Measurements from ENCODE around the gene MBD3L5.
"Not testable (repeated sequence)": the region's sequence is repeated elsewhere in the genome, so short reads cannot be mapped to it uniquely, and the experiment has no call there.

MBD3L5 gene

GRCh38 chr19:7054635-7055368, 24.4 kb downstream of the MBD3L5 start:
- not testable (repeated sequence) for DNase-seq

DNA sequence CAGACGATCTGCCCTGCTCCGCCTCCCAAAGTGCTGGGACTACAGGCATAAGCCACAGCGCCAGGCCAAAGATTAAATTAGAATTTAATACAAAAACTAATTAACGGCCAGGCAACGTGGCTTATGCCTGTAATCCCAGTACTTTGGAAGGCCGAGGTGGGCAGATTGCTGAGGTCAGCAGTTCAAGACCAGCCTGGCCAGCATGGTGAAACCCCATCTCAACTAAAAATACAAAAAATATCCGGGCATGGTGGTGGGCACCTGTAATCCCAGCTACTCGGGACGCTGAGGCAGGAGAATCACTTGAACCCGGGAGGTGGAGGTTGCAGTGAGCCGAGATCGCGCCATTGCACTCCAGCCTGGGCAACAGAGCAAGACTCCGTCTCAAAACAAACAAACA, 25.3 kb downstream of the MBD3L5 start:
- not testable (repeated sequence) for DNase-seq

DNA sequence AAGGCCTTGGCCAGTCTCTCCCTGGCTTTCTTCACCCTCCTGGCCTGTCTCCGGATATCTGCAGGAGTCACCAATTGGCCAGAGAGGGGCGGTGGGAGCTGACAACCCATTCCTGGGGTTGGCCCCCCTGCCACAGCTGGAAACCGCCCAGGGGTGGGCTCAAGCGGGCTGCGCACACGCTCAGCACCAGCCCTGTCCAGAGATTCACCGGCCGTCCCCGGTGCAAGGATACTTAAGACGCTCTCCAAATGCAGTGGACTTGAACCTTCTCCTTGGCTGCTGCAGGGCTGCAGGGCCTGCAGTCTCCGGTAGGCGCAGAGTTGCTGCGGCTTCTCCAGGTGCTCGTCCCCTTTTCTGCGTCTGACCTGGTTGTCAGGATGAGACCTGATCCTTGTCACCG, 26.0 kb downstream of the MBD3L5 start:
- DNase-seq, result not testable (repeated sequence)

GRCh38 chr19:7058576-7058975, 28.2 kb downstream of the MBD3L5 start, which contains the start of gene MBD3L3:
Gene MBD3L3, minus strand, starts transcription at chr19:7058676. Its CDS starts 71 bp downstream, at chr19:7058605.
- not testable (repeated sequence) for DNase-seq

DNA sequence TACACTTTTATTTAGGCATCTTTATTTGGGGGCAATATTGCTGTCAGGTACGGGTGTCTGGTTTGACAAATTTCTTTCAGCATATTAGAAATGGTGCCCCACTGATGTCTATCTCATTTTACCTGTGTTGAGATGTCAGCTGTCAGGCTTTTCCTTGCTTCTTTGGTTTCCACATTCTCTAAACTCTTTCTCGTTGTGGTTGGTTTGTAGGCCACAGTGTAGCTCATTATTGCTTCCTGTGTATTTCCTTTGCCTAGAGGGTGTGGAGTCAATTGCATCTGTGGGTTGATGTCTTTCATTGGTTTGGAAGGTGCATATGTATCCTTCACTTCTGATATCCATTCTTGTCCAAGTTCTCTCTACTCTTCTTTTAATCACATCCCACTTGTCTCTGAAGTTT, 29.6 kb downstream of the MBD3L5 start:
- not testable (repeated sequence) for DNase-seq

DNA sequence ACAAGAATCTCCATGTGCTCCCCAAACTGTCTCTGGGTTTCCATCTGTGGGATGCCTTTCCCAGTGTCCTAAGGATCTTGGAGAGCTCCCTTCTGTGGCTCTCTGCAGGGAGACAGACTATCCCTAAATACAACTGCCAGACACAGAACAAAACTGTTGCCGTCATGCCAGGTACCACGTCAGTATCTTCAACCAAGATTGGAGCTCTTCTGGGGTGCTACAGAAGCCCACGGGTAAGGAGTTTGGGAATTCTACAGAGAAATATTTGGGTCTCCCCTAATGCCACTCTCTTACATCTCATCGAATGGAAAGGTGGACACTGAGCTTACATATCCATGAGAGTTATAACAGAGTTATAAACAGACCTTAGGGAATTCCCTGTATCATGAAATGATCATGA, 33.0 kb downstream of the MBD3L5 start:
- DNase-seq, result no peak

DNA sequence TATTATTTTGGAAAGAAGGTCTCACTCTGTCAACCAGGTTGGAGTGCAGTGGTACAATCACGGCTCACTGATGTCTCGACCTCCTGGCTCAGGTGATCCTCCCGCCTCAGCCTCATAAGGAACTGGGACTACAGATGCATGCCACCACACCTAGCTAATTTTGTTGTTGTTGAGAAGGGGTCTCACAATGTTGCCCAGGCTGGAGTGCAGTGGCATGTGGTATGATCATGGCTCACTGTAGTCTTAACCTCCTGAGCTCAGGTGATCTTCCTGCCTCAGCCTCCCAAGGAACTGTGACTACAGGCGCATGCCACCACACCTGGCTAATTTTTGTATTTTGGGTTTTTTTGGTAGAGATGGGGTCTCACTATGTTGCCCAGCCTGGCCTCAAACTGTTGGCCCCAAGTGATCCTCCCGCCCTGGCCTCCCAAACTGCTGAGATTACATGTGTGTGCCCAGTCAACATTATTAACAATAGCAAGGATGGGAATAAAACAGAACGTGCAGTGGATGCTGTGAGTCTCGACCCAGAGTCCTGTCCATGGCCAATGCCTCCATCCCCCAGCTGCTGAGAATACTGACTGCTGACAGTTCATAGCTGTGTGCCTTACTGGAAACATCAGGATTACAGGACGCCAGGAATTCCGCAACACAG, 33.5 kb downstream of the MBD3L5 start:
- no peak for DNase-seq

DNA sequence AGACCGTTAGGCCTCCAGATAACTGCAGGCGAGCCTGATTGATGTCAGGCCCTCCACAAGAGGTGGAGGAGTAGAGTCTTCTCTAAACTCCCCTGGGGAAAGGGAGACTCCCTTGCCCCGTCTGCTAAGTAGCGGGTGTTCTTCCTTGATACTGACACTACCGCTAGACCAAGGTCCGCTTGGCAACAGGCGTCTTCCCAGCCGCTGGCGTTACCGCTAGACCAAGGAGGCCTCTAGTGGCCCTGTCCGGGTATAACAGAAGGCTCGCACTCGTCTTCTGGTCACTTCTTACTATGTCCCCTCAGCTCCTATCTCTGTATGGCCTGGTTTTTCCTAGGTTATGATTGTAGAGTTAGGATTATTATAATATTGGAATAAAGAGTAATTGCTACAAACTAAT, 36.7 kb downstream of the MBD3L5 start:
- DNase-seq, result not testable (repeated sequence)

DNA sequence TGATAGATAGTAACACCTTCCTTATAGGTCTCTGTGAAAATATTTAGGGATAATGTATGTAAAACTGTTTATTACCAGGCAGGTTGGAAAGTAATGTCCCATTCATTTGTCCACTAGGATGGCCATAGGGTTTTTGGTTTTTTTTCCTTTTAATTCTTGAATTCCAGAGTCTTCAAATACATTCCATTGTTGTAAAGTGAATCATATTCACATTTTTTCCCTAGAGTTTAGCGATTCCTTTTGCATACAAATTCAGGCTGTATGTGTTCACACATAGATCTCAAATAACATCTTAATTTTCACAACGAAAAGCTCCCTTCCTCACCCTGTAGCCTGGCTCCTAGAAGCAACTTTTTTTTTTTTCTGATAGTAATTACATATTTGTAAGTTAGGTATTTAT, 37.3 kb downstream of the MBD3L5 start:
- no peak for DNase-seq

DNA sequence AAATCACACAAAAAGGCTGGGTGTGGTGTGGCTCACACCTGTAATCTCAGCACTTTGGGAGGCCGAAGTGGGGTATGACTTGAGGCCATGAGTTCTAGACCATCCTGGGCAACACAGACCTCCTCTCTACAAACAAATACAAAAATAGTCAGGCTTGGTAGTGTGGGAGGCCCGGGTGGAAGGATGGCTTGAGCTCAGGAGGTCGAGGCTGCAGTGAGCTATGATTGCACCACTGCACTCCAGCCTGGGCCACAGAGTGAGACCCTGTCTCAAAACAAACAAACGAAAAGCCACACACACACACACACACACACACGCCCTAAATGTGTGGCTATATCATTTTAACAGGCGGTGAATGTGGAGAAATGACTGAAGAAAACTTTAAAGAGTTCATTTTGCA, 38.2 kb downstream of the MBD3L5 start:
- no peak for DNase-seq

- peak; percentile 77 for DNase-seq
Observed at GRCh38 chr19:7069042-7069903, 38.9 kb downstream of the MBD3L5 start, which contains the start of gene ZNF557. Gene ZNF557, plus strand, starts transcription at chr19:7069703. Its CDS starts 5,372 bp downstream, at chr19:7075075.

GRCh38 chr19:7069904-7070226, 39.5 kb downstream of the MBD3L5 start:
- DNase-seq, result no peak

DNA sequence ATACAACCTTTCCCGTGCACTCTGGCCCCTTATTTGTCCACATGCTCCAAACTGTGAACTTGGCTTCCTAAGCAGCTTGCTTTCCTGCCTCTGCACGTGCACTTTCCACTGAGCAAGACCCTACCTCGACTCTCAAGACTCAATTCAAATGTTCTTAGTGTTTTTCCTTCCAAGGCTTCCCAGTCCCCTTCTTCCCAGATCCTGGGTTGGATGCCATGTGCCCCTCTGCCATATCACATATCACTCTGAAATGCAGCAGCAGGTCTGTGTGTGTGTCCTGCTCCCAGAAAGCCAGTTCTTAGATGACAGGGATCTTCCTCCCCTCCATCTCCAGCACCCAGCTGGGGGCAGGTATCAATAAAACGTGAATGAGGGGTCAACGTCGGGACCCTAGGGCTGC, 42.2 kb downstream of the MBD3L5 start:
- no peak for DNase-seq

- no peak for DNase-seq
Observed at GRCh38 chr19:7074705-7075282, 44.4 kb downstream of the MBD3L5 start.

DNA sequence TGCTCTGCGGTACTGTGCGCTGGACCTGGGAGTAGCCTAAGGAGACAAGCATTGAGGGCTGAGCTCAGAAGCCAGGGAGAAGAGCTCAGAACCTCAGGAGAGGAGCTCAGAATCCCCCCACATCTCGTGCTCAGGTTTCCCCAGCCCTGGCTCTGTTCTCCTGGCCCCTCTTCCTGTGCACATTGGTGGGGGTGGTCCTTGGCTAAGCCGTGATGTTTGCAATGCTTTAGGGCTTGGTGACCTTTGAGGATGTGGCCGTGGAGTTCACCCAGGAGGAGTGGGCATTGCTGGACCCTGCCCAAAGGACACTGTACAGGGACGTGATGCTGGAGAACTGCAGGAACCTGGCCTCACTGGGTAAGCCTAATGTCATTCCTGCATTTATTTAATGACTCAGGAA, 45.8 kb downstream of the MBD3L5 start:
- no peak for DNase-seq

- no peak for DNase-seq
Observed at GRCh38 chr19:7078008-7078407, 47.6 kb downstream of the MBD3L5 start.

Data from NCI-H1694 treated with DMSO at 0.1 percent for 48 hours (cell line).